K562 (cell line): ENCODE data around the gene PWWP2A. TPM values are rescaled to one million over a fixed set of nuclear protein-coding genes. Genes with fewer than 3 reads are reported as not detected.

Experiments used
- polyA plus RNA-seq, 8 experiments: library from polyadenylated mRNA; depleted of rRNA in 4 of 8; stranded (reverse) in 5 of 8; unstranded in 3 of 8; fragments of >200 nt; fragmentation: Nextera tagmentation in 2 of 8; fragmentation: Illumina TruSeq in 1 of 8; extraction: Ambion mirVana in 2 of 8; extraction: Trizol in 1 of 8; gene quantifications; 2 replicates each; pipeline versions ENCODE4 v1.2.1 to v1.2.3, GENCODE V29; 2011 to 2014; ENCODE audit warnings: inconsistent platforms in 1 of 8, missing spikeins in 1 of 8
- total RNA-seq, 7 experiments: library from RNA; depleted of rRNA in 6 of 7; stranded (reverse); fragments of >200 nt in 6 of 7; fragmentation: Illumina TruSeq in 2 of 7; extraction: Trizol in 2 of 7; gene quantifications; 2 replicates each; pipeline versions ENCODE4 v1.2.1 to v1.2.3, GENCODE V29; 2011 to 2021; ENCODE audit warnings: low replicate concordance in 1 of 7

PWWP2A gene
- total and polyA plus RNA-seq, 9 of the 15 experiments (the other 6 are each of a cell fraction or from before 2014, with no cell fraction given) = 2.7 to 26.3 (median 14.6) TPM

Other genes with a start within 250 kb of the PWWP2A start
- gene ADRA1B, start 203.0 kb downstream of the PWWP2A start, total RNA-seq (2014; rRNA removed) = not detected in 2 replicates
- not detected in 2 replicates for gene ADRA1B, start 203.0 kb downstream of the PWWP2A start, total RNA-seq (2014; rRNA removed; fragmentation: Illumina TruSeq; extraction: Trizol)
- not detected in 2 replicates for gene ADRA1B, start 203.0 kb downstream of the PWWP2A start, total RNA-seq (2015; rRNA removed; fragmentation: Illumina TruSeq; extraction: Trizol)
- gene ADRA1B, start 203.0 kb downstream of the PWWP2A start, total RNA-seq (2021) = not detected in 2 replicates
- not detected in 2 replicates for gene ADRA1B, start 203.0 kb downstream of the PWWP2A start, polyA plus RNA-seq (2011; rRNA removed)
- not detected in 2 replicates for gene ADRA1B, start 203.0 kb downstream of the PWWP2A start, polyA plus RNA-seq (2014; fragmentation: Illumina TruSeq; extraction: Trizol)
- gene ADRA1B, start 203.0 kb downstream of the PWWP2A start, polyA plus RNA-seq (2014; fragmentation: Nextera tagmentation; extraction: Ambion mirVana) = not detected
- gene ADRA1B, start 203.0 kb downstream of the PWWP2A start, polyA plus RNA-seq (2014; rRNA removed) = not detected in 2 replicates
- gene TTC1, start 110.3 kb downstream of the PWWP2A start, total RNA-seq (2014; rRNA removed) = 60.5 and 66.3 TPM in 2 replicates
- 83.0 and 97.2 TPM in 2 replicates for gene TTC1, start 110.3 kb downstream of the PWWP2A start, total RNA-seq (2014; rRNA removed; fragmentation: Illumina TruSeq; extraction: Trizol)
- 78.8 and 87.7 TPM in 2 replicates for gene TTC1, start 110.3 kb downstream of the PWWP2A start, total RNA-seq (2015; rRNA removed; fragmentation: Illumina TruSeq; extraction: Trizol)
- gene TTC1, start 110.3 kb downstream of the PWWP2A start, total RNA-seq (2021) = 52.6 and 55.0 TPM in 2 replicates
- 35.3 and 51.9 TPM in 2 replicates for gene TTC1, start 110.3 kb downstream of the PWWP2A start, polyA plus RNA-seq (2011; rRNA removed)
- gene TTC1, start 110.3 kb downstream of the PWWP2A start, polyA plus RNA-seq (2014; fragmentation: Illumina TruSeq; extraction: Trizol) = 109 and 130 TPM in 2 replicates
- 100 to 1,000 TPM; 121 to 173 TPM for gene TTC1, start 110.3 kb downstream of the PWWP2A start, polyA plus RNA-seq (2014; fragmentation: Nextera tagmentation; extraction: Ambion mirVana)
- gene TTC1, start 110.3 kb downstream of the PWWP2A start, polyA plus RNA-seq (2014; rRNA removed) = 83.3 and 98.4 TPM in 2 replicates
- not detected in 2 replicates for gene FABP6, start 110.1 kb upstream of the PWWP2A start, total RNA-seq (2014; rRNA removed)
- 0.18 TPM in 1 of 2 replicates, not detected in the other for gene FABP6, start 110.1 kb upstream of the PWWP2A start, total RNA-seq (2014; rRNA removed; fragmentation: Illumina TruSeq; extraction: Trizol)
- not detected in 2 replicates for gene FABP6, start 110.1 kb upstream of the PWWP2A start, total RNA-seq (2015; rRNA removed; fragmentation: Illumina TruSeq; extraction: Trizol)
- not detected in 2 replicates for gene FABP6, start 110.1 kb upstream of the PWWP2A start, total RNA-seq (2021)
- gene FABP6, start 110.1 kb upstream of the PWWP2A start, polyA plus RNA-seq (2011; rRNA removed) = 0.21 and 0.27 TPM in 2 replicates
- not detected in 2 replicates for gene FABP6, start 110.1 kb upstream of the PWWP2A start, polyA plus RNA-seq (2014; fragmentation: Illumina TruSeq; extraction: Trizol)
- under 1 TPM; 0.11 to 0.24 TPM for gene FABP6, start 110.1 kb upstream of the PWWP2A start, polyA plus RNA-seq (2014; fragmentation: Nextera tagmentation; extraction: Ambion mirVana)
- gene FABP6, start 110.1 kb upstream of the PWWP2A start, polyA plus RNA-seq (2014; rRNA removed) = 0.33 and 0.78 TPM in 2 replicates
- gene CCNJL, start 193.1 kb upstream of the PWWP2A start, total RNA-seq (2014; rRNA removed) = 0.04 TPM in 1 of 2 replicates, not detected in the other
- gene CCNJL, start 193.1 kb upstream of the PWWP2A start, total RNA-seq (2014; rRNA removed; fragmentation: Illumina TruSeq; extraction: Trizol) = not detected in 2 replicates
- not detected in 2 replicates for gene CCNJL, start 193.1 kb upstream of the PWWP2A start, total RNA-seq (2015; rRNA removed; fragmentation: Illumina TruSeq; extraction: Trizol)
- 0.04 and 0.13 TPM in 2 replicates for gene CCNJL, start 193.1 kb upstream of the PWWP2A start, total RNA-seq (2021)
- not detected in 2 replicates for gene CCNJL, start 193.1 kb upstream of the PWWP2A start, polyA plus RNA-seq (2011; rRNA removed)
- not detected in 2 replicates for gene CCNJL, start 193.1 kb upstream of the PWWP2A start, polyA plus RNA-seq (2014; fragmentation: Illumina TruSeq; extraction: Trizol)
- not detected for gene CCNJL, start 193.1 kb upstream of the PWWP2A start, polyA plus RNA-seq (2014; fragmentation: Nextera tagmentation; extraction: Ambion mirVana)
- not detected in 2 replicates for gene CCNJL, start 193.1 kb upstream of the PWWP2A start, polyA plus RNA-seq (2014; rRNA removed)